ENCODE results near the gene CHST8.
"Not testable (repeated sequence)": the region's sequence is repeated elsewhere in the genome, so short reads cannot be mapped to it uniquely, and the experiment has no call there.

The CHST8 gene

GRCh38 chr19:33618363-33618762 lies 3.4 kb upstream of the CHST8 start:
- DNase-seq (ENCODE audit: low read depth), result not testable (repeated sequence)

DNA sequence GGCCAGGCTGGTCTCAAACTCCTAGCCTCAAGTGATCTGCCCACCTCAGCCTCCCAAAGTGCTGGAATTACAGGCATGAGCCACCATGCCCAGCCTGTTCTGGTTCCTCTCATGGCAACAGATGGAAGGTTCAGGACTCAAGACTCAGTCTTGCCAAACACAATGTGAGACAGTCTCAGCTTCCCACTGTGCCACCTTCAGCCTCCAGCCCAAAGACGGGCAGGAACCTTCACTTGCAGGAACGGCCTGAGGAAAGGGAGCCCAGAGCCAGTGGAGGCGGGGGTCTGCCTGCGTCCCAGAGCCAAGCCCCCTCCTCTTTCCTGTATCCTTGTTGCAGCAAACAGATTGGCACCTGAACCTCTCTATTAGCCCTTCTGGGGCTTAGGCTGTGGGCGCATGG lies 2.9 kb upstream of the CHST8 start:
- no peak for DNase-seq (ENCODE audit: low read depth)

DNA sequence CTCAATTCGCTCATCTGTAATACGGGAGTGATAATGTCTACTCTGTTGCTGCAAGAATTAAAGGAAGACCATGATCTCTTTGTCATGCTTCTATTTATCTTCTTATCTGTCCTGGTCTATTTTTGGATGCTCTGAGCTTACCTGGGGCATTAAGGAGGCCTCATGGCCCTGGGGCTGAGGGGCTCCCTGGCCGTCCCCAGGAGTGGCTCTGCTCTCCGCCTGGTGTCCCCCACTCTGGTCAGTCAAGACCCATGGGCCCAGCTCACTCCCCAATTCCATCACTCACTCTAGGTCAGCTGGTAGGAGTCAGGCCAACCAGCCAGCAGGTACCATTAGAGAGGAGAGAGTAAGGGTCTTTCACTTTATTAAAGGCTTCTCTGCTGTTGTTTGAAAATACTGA lies 1.1 kb upstream of the CHST8 start:
- no peak for DNase-seq (ENCODE audit: low read depth)

DNA sequence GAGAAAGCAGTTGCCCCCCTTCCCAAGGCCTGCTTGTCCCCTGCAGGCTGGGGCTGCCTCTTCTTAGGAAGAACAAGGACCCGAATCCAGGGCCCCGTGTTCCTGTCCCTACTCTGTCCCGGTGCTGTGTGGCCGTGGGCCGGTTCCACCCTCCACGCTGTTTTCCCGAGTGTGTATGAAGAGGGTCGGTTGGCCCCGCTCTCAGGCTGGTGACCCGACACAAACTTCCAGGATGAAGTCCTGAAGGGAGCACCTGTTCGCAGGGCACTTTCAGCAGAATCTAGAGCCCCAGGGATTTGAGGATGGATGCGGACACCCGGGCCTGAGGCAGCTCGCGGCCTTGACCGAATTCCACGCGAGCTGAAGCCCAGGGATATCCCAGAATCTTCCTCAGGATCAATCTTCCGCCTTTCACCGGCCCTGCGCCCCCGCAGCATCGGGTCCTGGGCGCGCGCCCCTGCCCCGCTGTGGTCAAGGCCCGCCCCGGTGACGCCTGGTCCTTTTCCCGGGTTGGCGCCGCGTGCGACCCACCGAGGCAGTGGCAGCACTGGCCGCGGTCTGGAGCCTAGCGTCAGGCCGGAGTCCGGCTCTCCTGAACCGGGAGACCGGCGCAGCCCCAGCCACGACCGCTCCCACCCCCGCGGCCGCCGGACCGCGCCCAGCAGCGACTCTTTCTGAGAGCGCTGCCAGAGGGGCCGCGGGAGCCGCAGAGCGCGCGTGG lies 528 bp upstream of the CHST8 start:
- peak; percentile 3 for DNase-seq (ENCODE audit: low read depth)

- peak; percentile 9 for DNase-seq (ENCODE audit: low read depth)
Measured at GRCh38 chr19:33622505-33622808, 704 bp downstream of the CHST8 start.

GRCh38 chr19:33622809-33623511 lies 1.2 kb downstream of the CHST8 start:
- no peak for DNase-seq (ENCODE audit: low read depth)

DNA sequence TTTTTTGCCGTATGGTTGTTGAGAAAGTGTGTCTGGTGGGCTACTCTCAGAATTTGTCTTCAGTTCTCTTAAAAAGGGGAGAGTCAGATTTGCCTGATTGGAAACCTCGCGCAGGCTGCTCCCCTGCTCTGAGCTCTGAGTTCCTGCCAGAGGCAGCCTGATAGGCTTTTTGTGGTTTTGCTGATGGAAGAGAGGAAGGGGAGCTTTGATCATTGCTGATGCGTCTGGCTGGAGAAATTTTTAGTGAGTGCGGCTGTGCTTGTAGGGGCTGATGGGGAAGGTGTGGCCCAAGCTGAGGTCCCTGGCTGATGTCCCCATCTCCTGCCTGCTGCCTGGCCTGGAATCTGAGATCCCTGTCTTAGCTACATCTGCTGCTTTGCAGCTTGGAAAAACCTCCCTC lies 2.8 kb downstream of the CHST8 start:
- DNase-seq (ENCODE audit: low read depth), result no peak

- DNase-seq (ENCODE audit: low read depth), result no peak
Measured at GRCh38 chr19:33627526-33627925, 5.8 kb downstream of the CHST8 start.

- DNase-seq (ENCODE audit: low read depth), result no peak
Measured at GRCh38 chr19:33627962-33628839, 6.4 kb downstream of the CHST8 start.

GRCh38 chr19:33628921-33629825 lies 7.4 kb downstream of the CHST8 start:
- DNase-seq (ENCODE audit: low read depth), result no peak

GRCh38 chr19:33629826-33630375 lies 8.1 kb downstream of the CHST8 start:
- DNase-seq (ENCODE audit: low read depth), result no peak

GRCh38 chr19:33630880-33631608 lies 9.3 kb downstream of the CHST8 start:
- no peak for DNase-seq (ENCODE audit: low read depth)

DNA sequence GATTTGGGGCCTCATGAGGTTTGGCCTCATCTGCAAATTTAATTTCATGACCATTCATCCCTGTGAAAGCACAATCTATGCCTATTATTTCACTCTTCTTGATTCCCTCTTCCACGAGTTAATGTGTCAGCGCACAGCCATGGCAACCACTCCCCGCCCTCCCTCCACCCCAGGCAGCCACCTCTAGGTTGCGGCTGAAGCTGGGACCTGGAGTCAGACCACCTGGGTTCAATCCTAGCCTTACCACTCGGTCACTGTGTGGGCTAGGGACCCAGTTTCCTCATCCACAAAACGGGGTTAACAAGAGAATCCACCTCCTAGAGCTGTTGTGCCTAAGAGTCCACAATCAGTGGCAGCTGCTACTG lies 9.8 kb downstream of the CHST8 start:
- DNase-seq (ENCODE audit: low read depth), result no peak

GRCh38 chr19:33634361-33635091 lies 12.8 kb downstream of the CHST8 start:
- no peak for DNase-seq (ENCODE audit: low read depth)

DNA sequence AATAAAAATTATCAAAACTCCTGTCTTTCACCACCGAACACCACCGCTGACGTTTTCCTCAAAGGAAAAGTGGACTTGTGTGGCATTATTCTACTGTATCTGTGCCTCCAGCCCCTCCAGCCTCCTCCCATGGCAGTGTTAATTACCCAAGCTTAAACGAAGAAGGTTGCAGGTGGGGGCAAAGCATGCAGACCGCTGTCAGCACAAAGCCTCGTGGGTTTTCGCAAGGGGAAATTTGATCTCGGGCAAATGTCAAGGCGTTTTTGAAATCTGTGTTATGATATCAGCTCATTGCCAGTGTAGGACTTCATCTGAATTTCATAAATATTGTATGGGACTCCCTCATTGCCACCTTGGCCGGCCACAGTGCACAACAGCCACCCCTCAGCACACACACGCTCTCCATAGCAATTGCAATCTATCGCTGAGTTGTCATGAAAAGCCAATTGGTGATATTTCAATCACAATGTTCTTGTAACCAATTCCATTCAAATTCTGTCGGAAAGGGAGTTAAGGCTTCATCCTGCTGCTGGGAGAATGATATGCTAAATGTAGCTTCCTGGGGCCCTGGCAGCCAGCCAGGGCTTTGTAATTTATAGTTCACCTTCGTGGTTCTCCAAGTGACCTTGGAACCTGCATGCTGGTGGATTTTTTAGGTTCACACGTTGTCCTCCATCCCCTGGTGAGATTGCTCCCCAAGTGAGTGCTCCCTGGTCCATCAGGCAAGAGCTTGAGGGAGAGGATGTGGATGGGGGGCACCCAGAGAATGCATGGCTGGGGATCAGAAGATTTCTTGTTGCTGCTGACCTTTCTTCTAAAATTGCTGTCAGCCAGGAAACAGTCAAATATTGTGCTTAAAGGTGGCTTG lies 16.6 kb downstream of the CHST8 start:
- DNase-seq (ENCODE audit: low read depth), result no peak

- no peak for DNase-seq (ENCODE audit: low read depth)
Measured at GRCh38 chr19:33639035-33639681, 17.4 kb downstream of the CHST8 start.

- no peak for DNase-seq (ENCODE audit: low read depth)
Measured at GRCh38 chr19:33640773-33641172, 19.0 kb downstream of the CHST8 start.

- DNase-seq (ENCODE audit: low read depth), result no peak
Measured at GRCh38 chr19:33641261-33641660, 19.5 kb downstream of the CHST8 start.
